IMR-90 (cell line): ENCODE data around the gene C1GALT1C1.
A peak's percentile ranks its signal among the peaks of the same experiment; 100 is the strongest.

Experiments used
- CHD1 ChIP-seq: IDR thresholded peaks from 2 replicates; pipeline ENCODE4 v1.6.1; 2012; ENCODE audit warnings: low read depth, low read length, improper control_type of control experiment
- MAFK ChIP-seq: IDR thresholded peaks from 2 replicates; pipeline ENCODE4 v1.6.1; 2012; ENCODE audit warnings: low read depth, low read length, improper control_type of control experiment
- POLR2A ChIP-seq: IDR thresholded peaks from 2 replicates; pipeline ENCODE4 v1.6.1; 2012; ENCODE audit warnings: mild to moderate bottlenecking, low read depth, low read length
- TF ChIP-seq, protein P1 (sequence below): conservative IDR thresholded peaks from 2 replicates; pipeline ENCODE4 v1.5.1; 2012; ENCODE audit warnings: mild to moderate bottlenecking, low read depth, low read length, improper control_type of control experiment

DNA sequence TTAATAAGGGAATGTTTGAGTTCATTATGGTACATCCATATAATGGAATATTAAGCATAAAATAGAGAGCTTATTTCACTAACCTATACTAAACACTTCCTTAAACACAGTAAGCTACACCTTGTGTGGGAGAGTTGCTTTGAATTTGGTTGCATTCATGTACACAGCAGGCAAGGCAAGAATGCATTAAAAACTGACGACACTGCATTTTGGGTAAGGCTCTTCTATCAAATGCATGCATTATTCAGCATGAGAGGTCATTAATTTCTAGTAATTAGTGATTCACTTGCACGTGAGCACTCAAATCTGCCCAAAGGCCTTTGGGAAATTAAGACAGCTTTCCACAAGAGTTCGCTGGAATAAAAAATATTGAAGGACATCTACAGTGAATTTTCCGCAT is 8.8 kb upstream of the C1GALT1C1 start:
- no peak for TF ChIP-seq POLR2A
- TF ChIP-seq, protein P1, sequence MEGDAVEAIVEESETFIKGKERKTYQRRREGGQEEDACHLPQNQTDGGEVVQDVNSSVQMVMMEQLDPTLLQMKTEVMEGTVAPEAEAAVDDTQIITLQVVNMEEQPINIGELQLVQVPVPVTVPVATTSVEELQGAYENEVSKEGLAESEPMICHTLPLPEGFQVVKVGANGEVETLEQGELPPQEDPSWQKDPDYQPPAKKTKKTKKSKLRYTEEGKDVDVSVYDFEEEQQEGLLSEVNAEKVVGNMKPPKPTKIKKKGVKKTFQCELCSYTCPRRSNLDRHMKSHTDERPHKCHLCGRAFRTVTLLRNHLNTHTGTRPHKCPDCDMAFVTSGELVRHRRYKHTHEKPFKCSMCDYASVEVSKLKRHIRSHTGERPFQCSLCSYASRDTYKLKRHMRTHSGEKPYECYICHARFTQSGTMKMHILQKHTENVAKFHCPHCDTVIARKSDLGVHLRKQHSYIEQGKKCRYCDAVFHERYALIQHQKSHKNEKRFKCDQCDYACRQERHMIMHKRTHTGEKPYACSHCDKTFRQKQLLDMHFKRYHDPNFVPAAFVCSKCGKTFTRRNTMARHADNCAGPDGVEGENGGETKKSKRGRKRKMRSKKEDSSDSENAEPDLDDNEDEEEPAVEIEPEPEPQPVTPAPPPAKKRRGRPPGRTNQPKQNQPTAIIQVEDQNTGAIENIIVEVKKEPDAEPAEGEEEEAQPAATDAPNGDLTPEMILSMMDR = no peak
- peak; percentile 78 for TF ChIP-seq MAFK
- no peak for TF ChIP-seq CHD1
